AML-193 (cell line): ENCODE data around the gene SPATA31E1.
"Not testable (repeated sequence)": the region's sequence is repeated elsewhere in the genome, so short reads cannot be mapped to it uniquely, and the experiment has no call there.

Experiments used
- DNase-seq, 2 experiments: peaks; one replicate each; lab custom pipeline; 2025; lab: John Stamatoyannopoulos, UW

Gene SPATA31E1

GRCh38 chr9:87886210-87886932 is 3.7 kb downstream of the SPATA31E1 start:
- DNase-seq, result no peak

- DNase-seq, result no peak
These were observed 4.3 kb downstream of the SPATA31E1 start for GRCh38 chr9:87886933-87887505.

- DNase-seq, result no peak
These were observed 5.2 kb downstream of the SPATA31E1 start for GRCh38 chr9:87887661-87888480.

GRCh38 chr9:87888501-87888900 is 5.8 kb downstream of the SPATA31E1 start:
- DNase-seq, result no peak

- no peak for DNase-seq
These were observed 6.6 kb downstream of the SPATA31E1 start for GRCh38 chr9:87889065-87889881.

- no peak for DNase-seq
These were observed 7.2 kb downstream of the SPATA31E1 start for GRCh38 chr9:87889882-87890252.

GRCh38 chr9:87890837-87891236 is 8.2 kb downstream of the SPATA31E1 start:
- no peak for DNase-seq

GRCh38 chr9:87891754-87892153 is 9.1 kb downstream of the SPATA31E1 start:
- DNase-seq, result no peak

- no peak for DNase-seq
These were observed 10.3 kb downstream of the SPATA31E1 start for GRCh38 chr9:87892956-87893355.

- DNase-seq, result no peak
These were observed 12.4 kb downstream of the SPATA31E1 start for GRCh38 chr9:87894998-87895625.

GRCh38 chr9:87896891-87897290 is 14.2 kb downstream of the SPATA31E1 start:
- DNase-seq, result no peak

- DNase-seq, result no peak
These were observed 15.5 kb downstream of the SPATA31E1 start for GRCh38 chr9:87898151-87898550.

GRCh38 chr9:87902371-87902770 is 19.7 kb downstream of the SPATA31E1 start:
- DNase-seq, result not testable (repeated sequence)

- DNase-seq, result no peak
These were observed 26.8 kb downstream of the SPATA31E1 start for GRCh38 chr9:87909310-87910041.

GRCh38 chr9:87910821-87911220 is 28.1 kb downstream of the SPATA31E1 start:
- no peak for DNase-seq

GRCh38 chr9:87917662-87918061 is 35.0 kb downstream of the SPATA31E1 start, which contains the start of gene SPATA31C1:
Gene SPATA31C1 (plus strand): TSS chr9:87917962.
- not testable (repeated sequence) for DNase-seq

GRCh38 chr9:87919013-87919412 is 36.3 kb downstream of the SPATA31E1 start:
- DNase-seq, result not testable (repeated sequence)

- DNase-seq, result not testable (repeated sequence)
These were observed 38.9 kb downstream of the SPATA31E1 start for GRCh38 chr9:87921561-87921960.

GRCh38 chr9:87923012-87923411 is 40.3 kb downstream of the SPATA31E1 start:
- DNase-seq, result not testable (repeated sequence)

- not testable (repeated sequence) for DNase-seq
These were observed 42.2 kb downstream of the SPATA31E1 start for GRCh38 chr9:87924851-87925250.

- not testable (repeated sequence) for DNase-seq
These were observed 46.5 kb downstream of the SPATA31E1 start for GRCh38 chr9:87929152-87929551.
